ENCODE data around the gene POLL. TPM values are rescaled to one million over a fixed set of nuclear protein-coding genes. Genes with fewer than 3 reads are reported as not detected.

POLL gene
- total RNA-seq, 1 experiment from 2014 or later, result 51.3 TPM

GRCh38 chr10:101569622-101570427 lies 18.2 kb downstream of the POLL start:
- Histone ChIP-seq H3K9me2 (ENCODE audit: insufficient read depth) (no peaks in the 10 kb centered on the region), H3K9me3 (ENCODE audit: control insufficient read depth in 1 of 2, insufficient read depth in 1 of 2, low read depth in 1 of 2, low read length in 2 of 2) (no peaks in the 10 kb centered on the region), H3K4me2 (ENCODE audit: low read length) (peak overlapping the region; percentile 100), H3K27me3 (ENCODE audit: insufficient read depth, low read length) (no peaks in the 10 kb centered on the region), H3K4me3 (replicated peaks in 1 of 2; ENCODE audit: low read depth in 1 of 2, low read length in 2 of 2) (peak overlapping the region; percentile 62 to 66), H3K9ac (ENCODE audit: low read length) (peak overlapping the region; percentile 72), H3K79me2 (ENCODE audit: insufficient read depth, low read length) (no peaks in the 10 kb centered on the region), H3K36me3 (ENCODE audit: control insufficient read depth in 1 of 2, insufficient read depth in 2 of 2, low read length in 2 of 2) (no peaks in the 10 kb centered on the region), H4K20me1 (ENCODE audit: insufficient read depth) (no peaks in the 10 kb centered on the region), H2AFZ (ENCODE audit: low read depth, low read length, poor library complexity, severe bottlenecking) (peak overlapping the region; percentile 96), H3K27ac (ENCODE audit: low read depth, low read length) (peak overlapping the region; percentile 48; the same call in 1 of the 2 replicates), H3K4me1 (ENCODE audit: control insufficient read depth in 1 of 2, insufficient read depth in 2 of 2, low read length in 2 of 2) (peaks cover 11 to 22% of the 10 kb centered on the region in 2 experiments)
- BruUV-seq (replicated peaks), result no TSS peak
- POLR2A ChIA-PET, result interaction anchor here (0.6 to 2.8 kb wide), 6 partner anchors 172 to 408 kb away, joined by 3 to 14 read pairs (median 3); no protein-coding TSS in a partner anchor
- RAD21 ChIA-PET (ENCODE audit: low non-redundant PET in 1 of 2, low total read pairs in 2 of 2, uncharacterized antibody in 2 of 2, unreplicated experiment in 2 of 2), result interaction anchor here (0.6 to 3.7 kb wide), 13 partner anchors 18 to 474 kb away, joined by 3 to 31 read pairs (median 4); partner anchors contain the start of genes BTRC (in 1 of the 2), DPCD (in 1 of the 2) and POLL (in 1 of the 2)
- DNase-seq (ENCODE audit: low read depth, low spot score), result peak; percentile 65
- TF ChIP-seq POLR2AphosphoS5 (IDR thresholded peaks at IDR 0.05; ENCODE audit: low read depth, low read length), result peak; percentile 42; the same call in 1 of the 2 replicates
- no peak for TF ChIP-seq CEBPB (IDR thresholded peaks at IDR 0.05; ENCODE audit: low read depth)
- TF ChIP-seq CTCF (IDR thresholded peaks at IDR 0.05 in 2 of 3, conservative IDR thresholded peaks at IDR 0.05 in 1 of 3; ENCODE audit: borderline replicate concordance in 1 of 3, insufficient read depth in 1 of 3, low read depth in 2 of 3, low read length in 2 of 3), result peak in 2 of 3 experiments; percentile 82 to 87; a peak in 4 of 6 replicates
- TF ChIP-seq POLR2A (IDR thresholded peaks at IDR 0.05; ENCODE audit: borderline replicate concordance, extremely low read depth, insufficient read depth, insufficient read length), result peak; percentile 11
- CTCF ChIA-PET, result interaction anchor here (0.6 to 3.8 kb wide), 32 partner anchors 11 to 1363 kb away, joined by 3 to 130 read pairs (median 6); partner anchors contain the start of genes DPCD and POLL
- ATAC-seq, result peak; percentile 89
- intact Hi-C loops (cut with micrococcal nuclease), result loop anchor here (1.0 to 10.0 kb wide), 5 partner anchors 269 to 505 kb away; partner anchors contain the start of gene KAZALD1
